ENCODE measurements around the gene NUP160. TPM values are rescaled to one million over a fixed set of nuclear protein-coding genes. Genes with fewer than 3 reads are reported as not detected.
"Not testable (repeated sequence)": the region's sequence is repeated elsewhere in the genome, so short reads cannot be mapped to it uniquely, and the experiment has no call there.

NUP160 gene
- total RNA-seq, 1 donor from 2014 or later: 34.2 TPM

GRCh38 chr11:47864901-47865300 is 16.8 kb upstream of the NUP160 start:
- DNase-seq (ENCODE audit: low spot score): no peak

GRCh38 chr11:47863898-47864430 is 15.8 kb upstream of the NUP160 start:
- DNase-seq (ENCODE audit: low spot score): no peak

GRCh38 chr11:47863189-47863897 is 15.2 kb upstream of the NUP160 start:
- no peak for DNase-seq (ENCODE audit: low spot score)

GRCh38 chr11:47861728-47862127 is 13.6 kb upstream of the NUP160 start:
- DNase-seq (ENCODE audit: low spot score): no peak

- DNase-seq (ENCODE audit: low spot score): no peak
These were observed 12.4 kb upstream of the NUP160 start for GRCh38 chr11:47860536-47860935.

GRCh38 chr11:47857892-47858543 is 9.9 kb upstream of the NUP160 start:
- DNase-seq (ENCODE audit: low spot score): no peak

GRCh38 chr11:47857485-47857884 is 9.3 kb upstream of the NUP160 start:
- no peak for DNase-seq (ENCODE audit: low spot score)

- DNase-seq (ENCODE audit: low spot score): no peak
These were observed 8.0 kb upstream of the NUP160 start for GRCh38 chr11:47856186-47856585.

- no peak for DNase-seq (ENCODE audit: low spot score)
These were observed 6.5 kb upstream of the NUP160 start for GRCh38 chr11:47854667-47855066.

- no peak for DNase-seq (ENCODE audit: low spot score)
These were observed 3.9 kb upstream of the NUP160 start for GRCh38 chr11:47852053-47852452.

- no peak for DNase-seq (ENCODE audit: low spot score)
These were observed 2.2 kb upstream of the NUP160 start for GRCh38 chr11:47850337-47850736.

GRCh38 chr11:47848700-47849155 is 578 bp upstream of the NUP160 start:
- no peak for DNase-seq (ENCODE audit: low spot score)

- no peak for DNase-seq (ENCODE audit: low spot score)
These were observed 636 bp downstream of the NUP160 start for GRCh38 chr11:47847537-47847891.

GRCh38 chr11:47846998-47847397 is 1.2 kb downstream of the NUP160 start:
- no peak for DNase-seq (ENCODE audit: low spot score)

GRCh38 chr11:47843361-47844055 is 4.6 kb downstream of the NUP160 start:
- DNase-seq (ENCODE audit: low spot score): no peak

- DNase-seq (ENCODE audit: low spot score): no peak
These were observed 5.4 kb downstream of the NUP160 start for GRCh38 chr11:47842749-47843148.

- DNase-seq (ENCODE audit: low spot score): no peak
These were observed 10.2 kb downstream of the NUP160 start for GRCh38 chr11:47837929-47838328.

- no peak for DNase-seq (ENCODE audit: low spot score)
These were observed 10.9 kb downstream of the NUP160 start for GRCh38 chr11:47837292-47837691.

- not testable (repeated sequence) for DNase-seq (ENCODE audit: low spot score)
These were observed 18.1 kb downstream of the NUP160 start for GRCh38 chr11:47830013-47830412.

GRCh38 chr11:47828284-47828683 is 19.9 kb downstream of the NUP160 start:
- no peak for DNase-seq (ENCODE audit: low spot score)

GRCh38 chr11:47822664-47823063 is 25.5 kb downstream of the NUP160 start:
- DNase-seq (ENCODE audit: low spot score): not testable (repeated sequence)

GRCh38 chr11:47819743-47820142 is 28.4 kb downstream of the NUP160 start:
- DNase-seq (ENCODE audit: low spot score): no peak
